HEK293T (cell line): Measurements from ENCODE around the gene SFT2D2.
A peak's percentile ranks its signal among the peaks of the same experiment; 100 is the strongest.

ENCODE experiments used
- CTCF ChIA-PET: fragments of 350-600 bp; formaldehyde crosslinking; extraction: SDS; loops from one replicate; lab custom pipeline; 2021; ENCODE audit warnings: antibody characterized with exemption, inconsistent platforms; lab: Yijun Ruan, JAX
- POLR2A ChIA-PET: fragments of 350-600 bp; formaldehyde crosslinking; extraction: SDS; loops from one replicate; lab custom pipeline; 2020; ENCODE audit warnings: antibody characterized with exemption, inconsistent platforms; lab: Yijun Ruan, JAX
- DNase-seq: peaks from one replicate; pipeline ENCODE4 v3.0.0; 2012; ENCODE audit warnings: mixed read lengths; ENCODE audit errors: extremely low spot score
- ARNT ChIP-seq: fragments of 450-650 bp; IDR thresholded peaks from 2 replicates; pipeline ENCODE4 v1.6.1; 2017; ENCODE audit warnings: mild to moderate bottlenecking
- BHLHE40 ChIP-seq: fragments of 450-650 bp; IDR thresholded peaks from 2 replicates; pipeline ENCODE4 v1.6.1; 2016; ENCODE audit warnings: mild to moderate bottlenecking, moderate library complexity, borderline replicate concordance
- CTBP1 ChIP-seq: fragments of 450-650 bp; IDR thresholded peaks from 2 replicates; pipeline ENCODE4 v1.6.1; 2016; ENCODE audit warnings: borderline replicate concordance
- ELF4 ChIP-seq: fragments of 450-650 bp; IDR thresholded peaks from 2 replicates; pipeline ENCODE4 v1.6.1; 2017; ENCODE audit warnings: antibody characterized with exemption
- FOXA1 ChIP-seq: fragments of 450-650 bp; IDR thresholded peaks from 2 replicates; pipeline ENCODE4 v1.6.1; 2016; ENCODE audit warnings: mild to moderate bottlenecking
- FOXK2 ChIP-seq: fragments of 450-650 bp; IDR thresholded peaks from 2 replicates; pipeline ENCODE4 v1.6.1; 2016; ENCODE audit warnings: mild to moderate bottlenecking
- FOXM1 ChIP-seq: fragments of 450-650 bp; IDR thresholded peaks from 2 replicates; pipeline ENCODE4 v1.6.1; 2017; ENCODE audit warnings: mild to moderate bottlenecking, borderline replicate concordance
- HDGF ChIP-seq: fragments of 450-650 bp; IDR thresholded peaks from 2 replicates; pipeline ENCODE4 v1.6.1; 2017; ENCODE audit warnings: antibody characterized with exemption, borderline replicate concordance
- L3MBTL2 ChIP-seq: fragments of 450-650 bp; conservative IDR thresholded peaks from 2 replicates; pipeline ENCODE4 v1.6.1; 2016; ENCODE audit warnings: mild to moderate bottlenecking
- LEF1 ChIP-seq: fragments of 450-650 bp; IDR thresholded peaks from 2 replicates; pipeline ENCODE4 v1.6.1; 2017; ENCODE audit warnings: mild to moderate bottlenecking, borderline replicate concordance
- NFRKB ChIP-seq: fragments of 450-650 bp; IDR thresholded peaks from 2 replicates; pipeline ENCODE4 v1.6.1; 2016; ENCODE audit warnings: mild to moderate bottlenecking, moderate library complexity
- SP1 ChIP-seq: fragments of 450-650 bp; IDR thresholded peaks from 2 replicates; pipeline ENCODE4 v1.6.1; 2017
- SUZ12 ChIP-seq: fragments of 450-650 bp; IDR thresholded peaks from 2 replicates; pipeline ENCODE4 v1.6.1; 2016; ENCODE audit warnings: mild to moderate bottlenecking
- TARDBP ChIP-seq: fragments of 450-650 bp; IDR thresholded peaks from 2 replicates; pipeline ENCODE4 v1.6.1; 2016
- ZNF384 ChIP-seq: fragments of 450-650 bp; IDR thresholded peaks from 2 replicates; pipeline ENCODE4 v1.6.1; 2016
- TF ChIP-seq, protein P1 (sequence below): fragments of 450-650 bp; IDR thresholded peaks from 2 replicates; pipeline ENCODE4 v1.6.1; 2016

SFT2D2 gene

DNA sequence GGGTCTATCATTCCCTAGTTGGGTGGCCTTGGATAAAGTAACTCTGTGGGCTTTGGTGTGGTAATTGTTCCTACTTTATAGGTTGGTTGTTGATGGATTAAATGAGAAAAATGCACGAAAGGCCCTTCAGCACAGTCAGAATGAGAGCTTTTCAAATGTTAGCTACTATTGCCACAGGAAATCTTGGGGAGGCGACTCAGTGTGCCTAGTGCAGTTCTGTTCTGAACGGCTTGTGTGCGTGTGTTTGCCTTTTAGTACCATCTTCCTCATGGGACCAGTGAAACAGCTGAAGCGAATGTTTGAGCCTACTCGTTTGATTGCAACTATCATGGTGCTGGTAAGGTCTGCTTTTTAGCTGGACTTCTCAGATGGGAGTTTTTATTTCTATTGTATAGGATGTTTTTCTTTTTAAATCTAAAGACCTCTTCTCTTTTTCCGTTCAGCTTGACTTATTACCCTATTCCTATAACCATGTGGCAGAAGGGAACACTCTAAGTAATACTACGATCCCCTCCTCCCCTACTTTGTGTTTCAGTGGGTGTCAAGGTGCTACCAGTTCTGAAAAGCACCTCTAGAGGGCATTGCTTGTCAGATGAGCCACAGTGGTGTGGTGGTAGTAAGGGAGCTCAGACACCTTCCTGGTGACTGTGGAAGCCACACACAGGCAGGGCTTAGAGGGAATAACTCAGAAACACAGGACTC lies 9.2 kb downstream of the SFT2D2 start:
- POLR2A ChIA-PET, result interaction anchor here (1.5 kb wide), 1 partner anchor 9 kb away, joined by 8 read pairs; the partner anchor contains the start of gene SFT2D2
- CTCF ChIA-PET, result interaction anchor here (0.6 to 1.6 kb wide), 13 partner anchors 9 to 173 kb away, joined by 3 to 11 read pairs (median 4); partner anchors contain the start of gene SFT2D2
- no peak for TF ChIP-seq LEF1
- DNase-seq, result peak; percentile 80

DNA sequence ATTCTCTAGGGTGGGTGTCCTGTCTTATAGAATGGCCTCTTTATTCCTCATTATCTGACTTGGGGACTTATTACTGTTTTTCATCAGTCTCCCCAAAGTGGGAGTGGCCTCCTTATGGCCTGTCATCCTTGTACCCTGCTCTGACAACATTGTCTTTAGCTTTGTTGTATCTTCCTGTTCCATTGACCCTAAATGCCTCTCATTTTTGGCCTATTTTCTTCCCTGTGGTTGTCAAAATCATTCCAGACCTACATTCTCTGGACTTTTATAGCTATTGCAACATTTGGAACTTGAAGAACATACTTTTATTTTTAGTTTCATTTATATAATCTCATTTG lies 9.7 kb downstream of the SFT2D2 start:
- TF ChIP-seq ARNT (no peak), SUZ12 (no peak), NFRKB (no peak), L3MBTL2 (no peak), LEF1 (no peak), HDGF (no peak), BHLHE40 (no peak), ZNF384 (no peak), TARDBP (no peak)
- POLR2A ChIA-PET, result interaction anchor here (1.5 kb wide), 1 partner anchor 10 kb away, joined by 8 read pairs; the partner anchor contains the start of gene SFT2D2
- no peak for DNase-seq
- CTCF ChIA-PET, result interaction anchor here (0.6 to 1.6 kb wide), 11 partner anchors 9 to 172 kb away, joined by 3 to 11 read pairs (median 3); partner anchors contain the start of gene SFT2D2

DNA sequence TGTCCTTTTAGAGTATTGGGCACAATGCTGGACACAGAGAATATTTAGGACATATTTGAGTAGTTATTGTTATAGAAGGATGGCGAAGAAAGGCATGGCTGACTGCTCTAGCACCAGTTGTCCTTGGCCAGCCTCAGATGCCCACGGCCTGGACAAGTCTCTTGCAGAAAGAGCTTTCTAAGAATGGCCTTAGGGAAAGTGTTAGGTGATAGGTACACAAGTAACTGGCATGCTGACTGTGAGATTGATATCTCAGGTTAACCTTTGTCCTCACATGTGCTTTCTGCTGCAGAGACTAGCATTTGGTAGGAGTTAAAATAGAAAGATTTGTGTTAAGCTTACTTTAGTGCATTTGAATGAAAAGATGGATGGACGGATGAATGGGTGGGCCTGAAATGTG lies 10.1 kb downstream of the SFT2D2 start:
- no peak for TF ChIP-seq HDGF
- TF ChIP-seq FOXM1, result no peak
- no peak for TF ChIP-seq TARDBP
- no peak for TF ChIP-seq FOXK2
- TF ChIP-seq SUZ12, result no peak
- TF ChIP-seq L3MBTL2, result no peak
- TF ChIP-seq FOXA1, result no peak
- no peak for TF ChIP-seq SP1
- TF ChIP-seq LEF1, result no peak
- no peak for TF ChIP-seq ZNF384
- TF ChIP-seq, protein P1, sequence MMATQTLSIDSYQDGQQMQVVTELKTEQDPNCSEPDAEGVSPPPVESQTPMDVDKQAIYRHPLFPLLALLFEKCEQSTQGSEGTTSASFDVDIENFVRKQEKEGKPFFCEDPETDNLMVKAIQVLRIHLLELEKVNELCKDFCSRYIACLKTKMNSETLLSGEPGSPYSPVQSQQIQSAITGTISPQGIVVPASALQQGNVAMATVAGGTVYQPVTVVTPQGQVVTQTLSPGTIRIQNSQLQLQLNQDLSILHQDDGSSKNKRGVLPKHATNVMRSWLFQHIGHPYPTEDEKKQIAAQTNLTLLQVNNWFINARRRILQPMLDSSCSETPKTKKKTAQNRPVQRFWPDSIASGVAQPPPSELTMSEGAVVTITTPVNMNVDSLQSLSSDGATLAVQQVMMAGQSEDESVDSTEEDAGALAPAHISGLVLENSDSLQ, result no peak
- no peak for TF ChIP-seq BHLHE40
- no peak for TF ChIP-seq NFRKB
- no peak for TF ChIP-seq ARNT
- no peak for TF ChIP-seq CTBP1
- TF ChIP-seq ELF4, result no peak
- ChIA-PET POLR2A (interaction anchor here (1.5 kb wide), 1 partner anchor 10 kb away, joined by 8 read pairs; the partner anchor contains the start of gene SFT2D2), CTCF (interaction anchor here (0.6 to 1.6 kb wide), 12 partner anchors 10 to 680 kb away, joined by 3 to 11 read pairs (median 4); partner anchors contain the start of gene SFT2D2)
- no peak for DNase-seq

DNA sequence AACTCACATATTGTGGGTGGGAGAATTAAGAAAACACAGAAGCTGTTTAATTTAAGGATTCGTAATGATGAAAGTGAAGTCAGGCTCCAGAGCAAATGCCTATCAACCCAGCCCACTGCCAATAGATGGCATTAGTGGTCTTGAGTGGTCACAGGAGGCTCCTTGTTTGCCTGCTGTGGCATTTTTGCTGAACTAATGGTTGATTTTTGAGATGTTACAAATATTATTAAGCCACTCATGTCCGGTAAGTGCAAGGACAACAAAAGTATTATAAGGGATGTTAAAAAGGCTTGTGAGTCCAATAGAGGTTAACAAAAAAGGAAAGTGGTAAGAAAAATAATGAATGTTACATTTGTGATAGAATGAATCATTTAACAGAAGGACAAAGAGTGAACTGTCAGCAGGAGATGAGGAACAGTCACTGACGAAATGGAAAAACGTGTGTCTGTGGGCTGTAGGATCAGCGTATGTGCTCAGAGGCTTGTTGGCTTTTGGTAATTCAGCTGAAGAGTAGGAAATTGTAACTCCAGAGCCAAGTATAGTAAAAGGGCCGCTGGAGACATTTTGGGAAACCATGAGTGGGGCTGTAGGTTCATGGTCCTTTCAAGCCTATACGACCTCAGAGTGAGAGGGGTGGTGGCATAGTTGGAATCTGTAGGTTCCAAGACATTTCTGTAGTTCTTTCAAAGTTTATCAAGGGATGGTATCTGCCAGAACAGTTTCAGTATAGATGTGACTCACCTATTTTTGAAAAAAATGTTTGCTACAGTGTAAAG lies 11.2 kb downstream of the SFT2D2 start:
- TF ChIP-seq BHLHE40 (no peak), ARNT (no peak), FOXA1 (no peak), TARDBP (no peak), LEF1 (no peak), SP1 (no peak), ZNF384 (no peak)
- no peak for DNase-seq
- CTCF ChIA-PET, result interaction anchor here (1.0 kb wide), 1 partner anchor 9 kb away, joined by 5 read pairs; no protein-coding TSS in a partner anchor
- POLR2A ChIA-PET, result no interaction called here

DNA sequence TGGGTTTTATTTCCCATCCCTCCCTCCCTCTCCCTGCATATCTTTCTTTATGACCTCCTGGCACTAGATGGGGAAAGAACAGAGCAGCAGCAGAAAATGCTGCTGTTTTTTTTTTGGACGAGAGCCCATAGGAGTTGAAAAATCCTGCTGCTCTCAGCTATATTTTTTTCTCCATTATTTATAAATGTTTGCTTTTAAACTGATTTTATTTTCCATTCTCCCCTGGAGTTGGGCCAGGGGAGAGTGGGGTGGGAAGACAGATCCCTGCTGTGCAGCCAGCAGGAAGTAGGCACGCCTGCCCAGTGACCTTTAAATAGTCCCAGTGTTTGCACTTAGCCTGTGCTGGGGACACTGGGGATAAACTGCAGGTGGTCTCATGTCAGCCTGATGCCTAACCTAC lies 17.4 kb downstream of the SFT2D2 start:
- ChIA-PET POLR2A (no interaction called here), CTCF (no interaction called here)
- TF ChIP-seq HDGF (no peak), ELF4 (no peak), FOXM1 (no peak), ARNT (no peak), SP1 (no peak), LEF1 (no peak), ZNF384 (no peak), CTBP1 (no peak), FOXK2 (no peak), FOXA1 (no peak)

DNA sequence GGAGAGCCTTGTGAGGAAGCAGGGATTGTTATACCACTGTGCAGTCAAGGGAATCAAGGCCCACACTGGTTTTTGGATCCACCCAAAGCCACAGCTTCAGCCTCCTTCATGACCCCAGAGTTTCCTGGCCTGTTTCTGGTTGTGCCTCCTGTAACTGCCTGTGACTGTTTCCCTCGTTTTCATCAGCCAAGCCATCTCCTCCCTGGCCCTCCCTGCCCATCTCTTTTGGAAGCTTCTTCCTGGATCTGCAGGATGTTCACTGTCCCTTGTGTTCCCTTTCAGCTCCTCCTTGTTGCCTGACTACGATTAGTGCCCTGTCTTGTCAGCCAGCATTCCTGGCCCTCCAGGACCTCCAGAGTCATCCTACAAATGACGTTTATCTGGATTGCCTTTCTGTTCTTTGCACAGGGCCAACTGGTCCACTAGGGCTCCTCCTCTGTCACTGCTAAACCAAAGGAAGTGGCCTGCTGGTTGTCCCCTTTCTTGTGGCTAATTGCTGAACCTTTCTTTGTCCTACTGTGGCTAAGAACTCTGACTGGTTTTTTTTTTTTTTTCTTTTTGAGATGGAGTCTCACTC lies 17.9 kb downstream of the SFT2D2 start:
- no peak for DNase-seq
- CTCF ChIA-PET, result no interaction called here
- POLR2A ChIA-PET, result no interaction called here
- TF ChIP-seq, protein P1, result no peak
- TF ChIP-seq SUZ12 (no peak), SP1 (no peak), CTBP1 (no peak), NFRKB (no peak)

More for the DNA sequence above, 17.4 kb downstream of the SFT2D2 start:
- DNase-seq, result no peak
